HL-60 (cell line): Measurements from ENCODE around the gene NUDT19.

Experiments used
- DNase-seq, 2 experiments: peaks; one replicate each; pipeline ENCODE4 v3.0.0-alpha.2; 2010 to 2020; ENCODE audit warnings: low read depth in 1 of 2, low spot score in 1 of 2
- H3K27ac ChIP-seq: fragments of 250-450 bp; sonication (Bioruptor Pico); replicated peaks from 2 replicates; pipeline ENCODE4 v1.5.1; 2020; ENCODE audit warnings: mild to moderate bottlenecking, moderate library complexity
- H3K27me3 ChIP-seq: fragments of 250-450 bp; sonication (Bioruptor Pico); 2 replicates; pipeline ENCODE4 v1.5.1; 2021; ENCODE audit warnings: mild to moderate bottlenecking, moderate library complexity; ENCODE audit not compliant: insufficient read depth, poor library complexity, severe bottlenecking
- H3K4me3 ChIP-seq: replicated peaks from 2 replicates; pipeline ENCODE4 v1.5.1; 2011; ENCODE audit warnings: mild to moderate bottlenecking, control low read depth, low read length; ENCODE audit not compliant: insufficient read depth
- GABPA ChIP-seq: IDR thresholded peaks from 2 replicates; pipeline ENCODE4 v1.6.1; 2012; ENCODE audit warnings: low read depth
- POLR2AphosphoS5 ChIP-seq: IDR thresholded peaks from 2 replicates; pipeline ENCODE4 v1.6.1; 2012; ENCODE audit warnings: low read depth
- SPI1 ChIP-seq: IDR thresholded peaks from 2 replicates; pipeline ENCODE4 v1.6.1; 2012; ENCODE audit warnings: low read depth, mild to moderate bottlenecking, borderline replicate concordance
- TF ChIP-seq, protein P1 (sequence below): IDR thresholded peaks from 2 replicates; pipeline ENCODE4 v1.6.1; 2012; ENCODE audit warnings: low read depth; ENCODE audit not compliant: insufficient replicate concordance
- TF ChIP-seq, protein P2 (sequence below): IDR thresholded peaks from one replicate; pipeline ENCODE4 v1.5.1; 2011; ENCODE audit warnings: low read length, control low read depth, inconsistent platforms; ENCODE audit not compliant: insufficient read depth

The NUDT19 gene

DNA sequence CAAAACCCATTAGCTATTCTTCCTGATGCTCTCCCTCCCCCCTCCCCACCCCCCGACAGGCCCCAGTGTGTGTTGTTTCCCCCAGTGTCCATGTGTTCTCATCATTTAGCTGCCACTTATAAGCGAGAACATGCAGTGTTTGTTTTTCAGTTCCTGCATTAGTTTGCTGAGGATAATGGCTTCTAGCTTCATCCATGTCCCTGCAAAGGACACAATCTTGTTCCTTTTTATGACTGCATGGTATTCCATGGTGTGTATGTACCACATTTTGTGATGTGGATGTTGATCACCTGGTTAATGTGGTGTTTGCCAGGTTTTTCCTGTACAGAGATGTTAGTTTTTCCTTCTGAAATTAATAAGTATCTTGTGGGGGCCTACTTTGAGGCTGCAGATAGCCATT, 59.4 kb downstream of the NUDT19 start:
- Histone ChIP-seq H3K4me3 (no peak overlapping the region), H3K27me3 (no peaks in the 10 kb centered on the region), H3K27ac (no peak overlapping the region)
- TF ChIP-seq, protein P1, sequence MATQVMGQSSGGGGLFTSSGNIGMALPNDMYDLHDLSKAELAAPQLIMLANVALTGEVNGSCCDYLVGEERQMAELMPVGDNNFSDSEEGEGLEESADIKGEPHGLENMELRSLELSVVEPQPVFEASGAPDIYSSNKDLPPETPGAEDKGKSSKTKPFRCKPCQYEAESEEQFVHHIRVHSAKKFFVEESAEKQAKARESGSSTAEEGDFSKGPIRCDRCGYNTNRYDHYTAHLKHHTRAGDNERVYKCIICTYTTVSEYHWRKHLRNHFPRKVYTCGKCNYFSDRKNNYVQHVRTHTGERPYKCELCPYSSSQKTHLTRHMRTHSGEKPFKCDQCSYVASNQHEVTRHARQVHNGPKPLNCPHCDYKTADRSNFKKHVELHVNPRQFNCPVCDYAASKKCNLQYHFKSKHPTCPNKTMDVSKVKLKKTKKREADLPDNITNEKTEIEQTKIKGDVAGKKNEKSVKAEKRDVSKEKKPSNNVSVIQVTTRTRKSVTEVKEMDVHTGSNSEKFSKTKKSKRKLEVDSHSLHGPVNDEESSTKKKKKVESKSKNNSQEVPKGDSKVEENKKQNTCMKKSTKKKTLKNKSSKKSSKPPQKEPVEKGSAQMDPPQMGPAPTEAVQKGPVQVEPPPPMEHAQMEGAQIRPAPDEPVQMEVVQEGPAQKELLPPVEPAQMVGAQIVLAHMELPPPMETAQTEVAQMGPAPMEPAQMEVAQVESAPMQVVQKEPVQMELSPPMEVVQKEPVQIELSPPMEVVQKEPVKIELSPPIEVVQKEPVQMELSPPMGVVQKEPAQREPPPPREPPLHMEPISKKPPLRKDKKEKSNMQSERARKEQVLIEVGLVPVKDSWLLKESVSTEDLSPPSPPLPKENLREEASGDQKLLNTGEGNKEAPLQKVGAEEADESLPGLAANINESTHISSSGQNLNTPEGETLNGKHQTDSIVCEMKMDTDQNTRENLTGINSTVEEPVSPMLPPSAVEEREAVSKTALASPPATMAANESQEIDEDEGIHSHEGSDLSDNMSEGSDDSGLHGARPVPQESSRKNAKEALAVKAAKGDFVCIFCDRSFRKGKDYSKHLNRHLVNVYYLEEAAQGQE: no peak
- TF ChIP-seq POLR2AphosphoS5 (no peak), GABPA (no peak), SPI1 (no peak)
- TF ChIP-seq, protein P2, sequence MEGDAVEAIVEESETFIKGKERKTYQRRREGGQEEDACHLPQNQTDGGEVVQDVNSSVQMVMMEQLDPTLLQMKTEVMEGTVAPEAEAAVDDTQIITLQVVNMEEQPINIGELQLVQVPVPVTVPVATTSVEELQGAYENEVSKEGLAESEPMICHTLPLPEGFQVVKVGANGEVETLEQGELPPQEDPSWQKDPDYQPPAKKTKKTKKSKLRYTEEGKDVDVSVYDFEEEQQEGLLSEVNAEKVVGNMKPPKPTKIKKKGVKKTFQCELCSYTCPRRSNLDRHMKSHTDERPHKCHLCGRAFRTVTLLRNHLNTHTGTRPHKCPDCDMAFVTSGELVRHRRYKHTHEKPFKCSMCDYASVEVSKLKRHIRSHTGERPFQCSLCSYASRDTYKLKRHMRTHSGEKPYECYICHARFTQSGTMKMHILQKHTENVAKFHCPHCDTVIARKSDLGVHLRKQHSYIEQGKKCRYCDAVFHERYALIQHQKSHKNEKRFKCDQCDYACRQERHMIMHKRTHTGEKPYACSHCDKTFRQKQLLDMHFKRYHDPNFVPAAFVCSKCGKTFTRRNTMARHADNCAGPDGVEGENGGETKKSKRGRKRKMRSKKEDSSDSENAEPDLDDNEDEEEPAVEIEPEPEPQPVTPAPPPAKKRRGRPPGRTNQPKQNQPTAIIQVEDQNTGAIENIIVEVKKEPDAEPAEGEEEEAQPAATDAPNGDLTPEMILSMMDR: no peak
- no peak for DNase-seq

DNA sequence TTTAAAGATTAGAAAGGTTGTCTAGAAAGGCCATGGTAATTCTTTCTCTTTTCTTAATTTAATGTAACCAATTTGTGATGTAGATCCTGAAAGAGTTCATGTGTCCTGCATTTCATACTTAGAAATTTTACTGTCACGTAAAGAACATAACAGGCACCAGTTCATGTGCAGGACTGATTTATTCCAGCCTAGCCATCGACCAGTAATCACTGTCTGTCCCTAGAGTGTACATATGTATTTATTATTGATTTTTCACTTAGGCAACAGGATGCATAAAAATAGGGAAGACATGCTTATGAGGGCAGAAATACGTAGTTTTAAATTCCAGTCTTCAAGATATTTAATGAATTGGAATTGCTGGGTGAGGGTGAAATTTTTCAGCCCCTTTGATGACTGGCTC, 65.6 kb downstream of the NUDT19 start:
- TF ChIP-seq, protein P1: no peak
- TF ChIP-seq, protein P2: no peak
- TF ChIP-seq POLR2AphosphoS5 (no peak), SPI1 (no peak), GABPA (no peak)
- no peak overlapping the region for H3K4me3 ChIP-seq
- no peak overlapping the region for H3K27ac ChIP-seq
- DNase-seq: no peak
- no peaks in the 10 kb centered on the region for H3K27me3 ChIP-seq
